SW 1271 (cell line): Measurements from ENCODE around the gene RCVRN.
"Not testable (repeated sequence)": the region's sequence is repeated elsewhere in the genome, so short reads cannot be mapped to it uniquely, and the experiment has no call there.

Experiments
- DNase-seq, 2 experiments: peaks; one replicate each; lab custom pipeline; 2025; lab: John Stamatoyannopoulos, UW

RCVRN gene

DNA sequence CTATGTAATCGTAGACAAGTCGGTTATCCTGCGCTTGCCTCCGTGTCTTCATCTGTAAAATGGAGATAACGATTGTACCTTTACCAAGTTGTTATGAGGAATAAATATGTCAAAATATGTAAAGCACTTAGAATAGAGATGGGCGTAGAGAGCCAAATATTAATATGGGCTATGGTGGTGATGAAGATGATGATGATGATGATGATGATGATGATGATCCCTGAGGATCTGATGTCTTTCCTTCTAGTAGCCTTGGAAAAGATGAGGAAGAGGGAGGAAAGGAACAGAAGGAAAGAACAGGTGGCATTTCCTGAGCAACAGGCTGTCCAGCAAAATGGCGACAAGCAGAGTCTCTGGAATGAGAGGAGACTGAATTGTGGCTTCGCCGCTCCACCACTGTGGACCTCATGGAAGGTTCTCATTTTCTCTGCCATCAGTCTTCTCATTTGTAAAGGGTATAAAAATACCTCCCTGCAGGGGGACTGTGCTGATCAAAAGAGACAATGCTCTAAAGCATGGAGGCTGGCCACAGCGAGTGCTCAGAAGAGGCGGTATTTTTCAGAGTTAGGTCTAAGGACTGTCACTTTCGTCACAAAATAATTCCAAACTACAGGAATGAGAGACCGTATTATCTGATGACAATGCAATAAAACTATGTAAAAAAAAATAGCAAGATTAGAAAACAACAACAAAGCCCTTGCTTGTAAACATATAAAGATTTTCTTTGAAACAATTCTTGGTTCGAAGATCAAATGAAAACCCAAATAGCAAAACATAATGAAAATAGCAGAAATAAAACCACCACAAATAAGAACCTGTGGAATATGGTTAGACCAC lies 17.2 kb upstream of the RCVRN start:
- DNase-seq = no peak

DNA sequence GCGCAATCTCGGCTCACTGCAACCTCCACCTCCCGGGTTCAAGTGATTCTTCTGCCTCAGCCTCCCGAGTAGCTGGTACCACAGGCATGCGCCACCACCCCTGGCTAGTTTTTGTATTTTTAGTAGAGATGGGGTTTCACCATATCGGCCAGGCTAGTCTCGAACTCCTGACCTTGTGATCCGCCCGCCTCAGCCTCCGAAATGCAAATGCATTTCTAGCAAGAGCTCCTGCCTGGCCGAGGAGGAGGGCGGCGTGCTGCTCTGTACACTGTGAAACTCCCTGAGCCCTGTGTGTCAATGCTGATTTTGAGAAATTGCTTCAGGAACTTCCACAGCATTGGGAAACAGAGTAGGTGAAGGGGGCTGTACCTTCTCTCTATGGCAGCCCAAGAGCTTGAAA lies 16.1 kb upstream of the RCVRN start:
- DNase-seq = not testable (repeated sequence)

DNA sequence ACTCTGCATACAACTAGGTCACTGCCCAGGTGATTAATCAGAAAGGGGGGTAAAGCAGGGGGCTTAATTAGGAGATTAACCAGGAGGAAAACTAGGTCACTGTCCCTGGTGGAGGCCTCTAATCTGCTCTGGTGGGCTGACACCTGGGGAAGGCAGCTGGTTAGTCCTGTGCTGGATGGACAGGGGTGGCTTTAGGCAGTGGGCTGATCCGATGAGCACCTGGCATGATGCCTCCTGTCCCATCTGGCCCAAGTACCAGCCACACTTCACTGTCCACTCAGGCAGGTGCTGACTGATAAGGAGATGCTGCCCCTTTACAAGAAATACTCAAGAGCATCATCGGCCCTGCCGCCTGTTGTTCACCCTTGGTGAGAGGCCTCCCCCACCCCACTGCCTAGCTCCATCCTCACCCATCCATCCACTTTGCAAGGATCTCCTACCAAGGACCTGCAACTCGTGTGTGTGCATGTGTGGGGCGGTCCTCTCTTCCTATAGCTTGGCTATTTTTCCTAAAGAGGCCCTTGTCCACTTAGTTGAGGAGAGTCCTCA lies 13.8 kb upstream of the RCVRN start:
- DNase-seq = no peak

DNA sequence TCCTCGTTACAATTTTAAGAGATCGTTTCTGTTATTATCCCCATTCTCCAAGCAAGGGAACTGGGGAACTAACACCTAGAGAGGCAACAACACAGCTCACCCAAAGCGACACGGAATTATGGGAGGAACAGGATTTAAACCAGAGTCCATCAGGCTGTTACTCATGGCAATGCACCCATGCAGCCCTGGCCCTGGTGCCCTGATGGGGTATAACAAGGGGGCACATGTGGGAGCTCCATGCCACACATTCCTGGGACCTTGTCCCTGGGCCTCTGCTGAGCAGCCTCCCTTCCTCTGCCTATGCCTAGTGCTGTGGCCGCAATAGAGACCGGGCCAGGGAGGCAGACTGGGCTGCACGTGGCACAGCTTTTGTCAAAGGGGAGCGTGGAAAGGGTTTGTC lies 13.3 kb upstream of the RCVRN start:
- DNase-seq = no peak

DNA sequence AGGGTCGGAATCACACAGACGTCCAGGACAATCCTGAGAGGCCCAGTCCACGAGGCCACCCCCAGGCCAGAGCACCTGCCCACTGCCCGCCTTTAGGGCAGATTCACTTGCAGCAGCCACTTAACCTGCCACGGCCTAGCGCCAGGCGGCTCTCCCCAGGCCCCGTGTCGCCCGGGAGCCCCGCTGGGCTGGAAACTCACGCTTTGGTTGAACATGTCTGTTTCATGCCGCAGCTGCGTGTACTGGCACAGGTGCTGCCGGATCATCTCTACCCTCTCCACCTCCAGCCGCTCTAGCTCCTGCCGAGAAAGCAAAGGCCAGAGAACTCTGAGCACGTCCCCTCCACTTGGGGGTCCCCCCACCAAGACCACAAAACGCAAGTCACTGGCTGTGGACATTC lies 12.7 kb upstream of the RCVRN start:
- no peak for DNase-seq

DNA sequence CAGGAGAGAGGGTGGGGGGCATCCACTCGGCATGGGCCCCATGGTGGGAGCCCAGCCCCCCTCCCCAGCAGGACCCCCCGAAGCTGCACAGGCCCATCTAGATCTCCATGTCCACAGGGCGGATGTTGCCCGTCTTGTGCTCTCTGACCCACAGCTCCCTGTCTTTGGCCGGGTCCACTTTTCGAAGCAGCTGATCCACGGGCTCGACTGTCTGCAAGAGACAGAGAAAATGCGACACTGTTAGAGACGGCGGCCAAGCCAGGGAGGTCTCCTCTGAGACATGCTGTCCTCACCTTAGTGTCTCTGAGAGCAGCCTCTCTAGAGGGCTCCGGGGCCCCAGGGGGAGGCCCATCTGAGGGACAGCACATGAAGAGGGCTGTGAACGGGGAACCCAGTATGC lies 12.1 kb upstream of the RCVRN start:
- no peak for DNase-seq

DNA sequence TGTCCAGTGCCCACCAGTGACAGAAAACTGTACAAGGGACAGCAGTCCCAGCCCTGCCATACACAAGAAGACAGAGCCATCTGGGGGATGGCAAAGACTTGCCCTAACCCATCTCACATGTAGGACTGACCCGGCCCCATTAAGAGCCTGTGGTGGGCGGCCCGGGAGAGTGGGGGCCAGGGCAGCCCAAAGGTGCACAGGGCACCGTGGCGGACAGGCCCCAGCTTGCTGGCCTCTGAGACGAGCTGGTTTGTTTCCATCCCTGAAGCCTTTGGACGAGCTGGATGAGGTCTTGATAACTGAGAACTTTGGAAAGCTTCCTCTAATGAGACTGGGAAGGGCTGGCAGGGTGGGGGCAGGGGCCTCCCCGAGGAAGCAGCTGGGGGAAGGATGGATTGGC lies 11.0 kb upstream of the RCVRN start:
- DNase-seq = no peak

DNA sequence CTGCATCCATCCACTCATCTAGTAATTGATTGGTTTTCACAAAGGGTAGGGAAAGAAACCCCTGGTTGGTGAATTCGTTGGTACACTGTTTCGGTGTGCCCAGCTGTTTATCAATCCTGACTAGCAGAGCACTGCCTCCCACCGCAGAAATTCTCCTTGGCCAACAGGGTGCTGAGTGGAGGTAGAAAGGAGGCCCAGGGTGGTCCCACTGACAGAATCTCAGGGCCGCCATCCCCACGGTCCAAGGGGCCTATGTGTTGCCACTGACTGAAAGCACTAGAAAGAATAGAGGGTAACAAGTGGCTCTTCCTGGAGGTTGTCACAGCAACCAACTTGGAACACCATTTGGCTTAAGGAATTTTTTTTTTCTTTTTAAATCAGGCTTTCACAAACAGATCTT lies 8.4 kb upstream of the RCVRN start:
- no peak for DNase-seq

DNA sequence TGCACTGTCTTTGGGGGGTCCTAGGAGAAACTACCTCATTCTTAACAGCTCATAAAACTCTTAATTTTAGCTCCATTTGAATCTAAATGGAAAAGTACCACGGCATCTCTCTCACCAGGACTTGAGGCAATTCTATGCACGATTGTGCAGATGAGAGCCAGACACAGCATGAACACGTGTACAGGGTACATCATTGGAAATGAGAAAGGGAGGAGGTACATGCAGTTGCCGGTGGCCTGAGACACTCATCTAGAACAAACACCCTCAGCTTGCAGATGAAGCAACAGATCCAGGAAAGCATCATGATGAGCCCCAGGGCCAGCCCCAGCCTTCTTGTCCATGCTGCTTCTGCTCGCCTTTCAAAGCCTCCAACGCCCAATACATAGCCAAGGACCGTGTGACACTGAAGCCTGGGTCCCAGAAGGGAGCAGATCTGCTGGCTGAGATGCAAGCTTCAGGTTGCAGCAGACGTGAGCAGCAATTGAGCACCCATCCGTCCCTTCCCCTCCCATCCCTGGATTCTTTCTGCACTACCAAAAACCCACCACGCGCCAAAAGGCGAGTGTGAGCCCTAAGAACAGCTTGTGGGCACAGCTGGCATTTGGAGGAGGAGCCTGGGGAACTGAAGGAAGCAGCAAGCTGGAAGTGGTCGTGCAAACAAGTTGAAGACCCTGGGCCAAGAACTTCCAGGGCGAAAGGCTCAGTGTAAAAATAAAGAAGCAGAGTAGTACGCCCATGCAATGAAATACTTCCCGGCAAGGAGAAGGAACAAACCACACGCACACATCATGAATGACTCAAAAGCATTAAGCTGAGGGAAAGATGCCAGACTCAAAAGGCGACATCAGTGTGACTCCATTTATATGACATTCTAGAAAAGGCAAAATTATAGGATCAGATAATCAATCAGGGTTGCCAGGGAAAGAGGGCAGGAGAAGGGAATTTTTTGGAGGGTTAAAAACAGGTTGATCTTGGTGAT lies 7.3 kb upstream of the RCVRN start:
- DNase-seq = no peak

DNA sequence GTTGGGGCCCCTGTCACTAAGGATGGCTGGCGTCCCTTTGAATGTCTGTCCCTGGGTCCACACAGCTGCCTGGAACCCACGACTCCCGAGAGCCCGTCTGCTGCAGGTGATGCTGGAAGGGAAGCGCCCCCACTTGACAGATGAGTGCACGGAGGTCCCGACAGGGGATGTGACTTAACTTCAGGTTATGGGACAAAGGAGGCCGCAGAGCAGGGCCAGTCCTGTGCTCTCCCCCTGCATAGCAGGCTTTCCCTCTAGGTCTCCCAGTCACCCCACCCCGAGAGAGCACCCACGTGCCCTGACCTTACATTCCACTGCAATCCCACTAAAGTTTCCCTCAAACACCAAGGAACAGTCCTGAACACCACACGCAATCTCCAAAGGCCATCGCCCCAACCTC lies 6.0 kb upstream of the RCVRN start:
- no peak for DNase-seq

DNA sequence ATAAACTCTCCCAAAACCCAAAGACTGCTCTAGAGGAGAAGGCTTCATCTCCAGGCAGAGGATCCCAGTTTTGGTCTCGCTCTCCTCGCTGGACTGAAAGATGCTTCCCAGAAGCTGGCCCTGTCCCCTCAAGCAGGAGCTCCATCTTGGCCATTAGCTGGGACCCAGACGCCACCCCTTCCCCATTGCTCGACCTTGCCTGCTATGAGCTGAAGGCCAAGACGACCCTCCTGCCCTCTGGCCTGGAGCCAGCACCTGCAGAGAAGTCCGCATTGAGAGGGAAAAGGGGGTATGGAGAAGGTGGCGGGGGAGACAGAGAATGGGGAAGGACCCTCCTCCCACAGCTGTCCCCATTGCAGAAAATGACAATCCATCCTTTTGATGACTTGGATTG lies 3.6 kb upstream of the RCVRN start:
- DNase-seq = no peak

DNA sequence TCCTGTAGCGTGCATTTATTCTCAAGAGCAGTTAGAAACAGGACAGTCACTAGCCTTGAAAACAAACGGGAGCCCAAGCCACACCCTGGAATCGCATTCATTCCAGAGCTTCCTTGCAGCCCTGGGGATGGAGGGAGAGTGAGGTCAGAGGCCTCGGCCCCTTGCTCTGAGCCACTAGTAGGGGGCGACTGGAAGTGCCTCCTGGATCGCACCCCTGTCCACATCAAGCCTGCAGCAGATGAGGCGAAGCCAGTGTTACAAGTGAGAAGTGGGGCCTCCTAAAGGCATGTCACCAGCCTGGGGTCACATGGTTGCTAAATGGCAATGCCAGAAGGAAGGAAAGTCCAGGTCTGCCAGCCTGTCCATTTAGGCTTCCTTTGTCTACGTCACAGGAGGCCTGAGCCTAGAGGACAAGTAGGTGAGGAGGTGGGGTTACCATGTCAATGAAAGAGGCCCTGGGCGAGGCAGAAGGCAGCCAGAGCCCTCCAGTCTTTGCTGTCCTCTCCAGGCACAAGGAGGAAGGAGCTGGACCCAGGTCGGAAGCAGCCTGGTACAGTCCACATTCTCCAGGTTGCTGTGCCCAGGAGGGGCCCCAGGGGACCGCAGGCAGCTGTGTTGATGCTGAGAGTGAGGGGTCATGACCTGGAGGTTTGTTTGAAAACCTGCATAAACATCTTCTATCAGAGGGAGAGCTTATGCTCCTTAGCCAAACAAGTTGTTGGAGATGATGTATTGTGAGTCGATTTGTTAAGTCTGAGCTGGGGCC lies 3.0 kb upstream of the RCVRN start:
- no peak for DNase-seq

DNA sequence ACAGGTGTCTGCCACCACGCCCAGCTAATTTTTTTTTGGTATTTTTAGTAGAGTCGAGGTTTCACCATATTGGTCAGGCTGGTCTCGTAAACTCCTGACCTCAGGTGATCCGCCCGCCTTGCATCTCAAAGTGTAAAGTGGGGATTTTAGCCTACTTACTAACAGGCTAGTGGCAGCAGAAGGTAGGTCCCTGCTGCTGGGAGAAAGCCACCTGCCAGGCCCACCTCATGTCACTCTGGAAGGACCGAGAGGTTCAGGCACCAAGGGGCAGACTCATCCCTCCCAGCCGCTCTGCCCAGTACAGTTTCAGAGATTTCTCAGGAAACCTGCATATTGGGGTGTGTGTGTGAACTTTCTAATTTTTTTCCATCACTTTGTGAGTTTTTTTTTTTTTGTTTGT lies 2.1 kb upstream of the RCVRN start:
- DNase-seq = no peak

DNA sequence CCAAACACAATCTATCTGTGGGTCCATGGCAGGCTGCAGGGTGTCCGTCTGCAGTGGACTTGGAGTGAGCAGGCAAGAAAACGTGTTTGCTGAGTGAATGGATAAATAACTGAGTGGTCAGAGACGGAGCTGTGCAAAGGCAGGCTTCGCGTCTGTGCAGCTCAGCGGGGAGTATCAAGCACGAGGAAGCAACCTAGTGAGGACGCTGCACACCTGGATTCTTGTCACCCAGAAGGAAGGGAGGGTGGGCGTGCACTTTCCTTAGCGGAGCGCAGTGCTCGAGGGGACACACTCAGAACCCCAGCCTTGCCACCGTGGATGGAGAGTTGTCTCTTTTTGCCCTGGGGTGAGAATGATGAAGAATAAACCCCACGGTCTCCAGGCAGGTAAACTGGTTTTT lies 1.5 kb upstream of the RCVRN start:
- DNase-seq = no peak

DNA sequence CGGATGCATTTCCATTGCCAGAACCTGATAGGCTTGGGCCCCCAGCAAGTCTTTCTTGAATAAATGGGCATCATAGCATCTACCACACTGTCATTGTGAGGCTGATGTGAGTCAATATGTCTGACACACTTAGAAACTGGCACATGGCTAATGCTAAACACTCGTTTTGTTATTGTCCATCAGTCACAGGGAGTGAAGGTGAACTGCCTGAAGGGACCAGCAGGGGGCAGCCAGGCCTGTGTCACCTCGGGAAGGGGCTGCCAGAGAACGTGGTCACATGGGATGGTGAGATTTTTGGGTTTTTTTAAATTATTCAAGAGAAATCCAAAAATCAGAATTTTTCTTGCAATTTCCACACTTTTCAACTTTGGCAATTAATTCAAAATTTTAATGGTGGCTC lies 831 bp upstream of the RCVRN start:
- DNase-seq = no peak

DNA sequence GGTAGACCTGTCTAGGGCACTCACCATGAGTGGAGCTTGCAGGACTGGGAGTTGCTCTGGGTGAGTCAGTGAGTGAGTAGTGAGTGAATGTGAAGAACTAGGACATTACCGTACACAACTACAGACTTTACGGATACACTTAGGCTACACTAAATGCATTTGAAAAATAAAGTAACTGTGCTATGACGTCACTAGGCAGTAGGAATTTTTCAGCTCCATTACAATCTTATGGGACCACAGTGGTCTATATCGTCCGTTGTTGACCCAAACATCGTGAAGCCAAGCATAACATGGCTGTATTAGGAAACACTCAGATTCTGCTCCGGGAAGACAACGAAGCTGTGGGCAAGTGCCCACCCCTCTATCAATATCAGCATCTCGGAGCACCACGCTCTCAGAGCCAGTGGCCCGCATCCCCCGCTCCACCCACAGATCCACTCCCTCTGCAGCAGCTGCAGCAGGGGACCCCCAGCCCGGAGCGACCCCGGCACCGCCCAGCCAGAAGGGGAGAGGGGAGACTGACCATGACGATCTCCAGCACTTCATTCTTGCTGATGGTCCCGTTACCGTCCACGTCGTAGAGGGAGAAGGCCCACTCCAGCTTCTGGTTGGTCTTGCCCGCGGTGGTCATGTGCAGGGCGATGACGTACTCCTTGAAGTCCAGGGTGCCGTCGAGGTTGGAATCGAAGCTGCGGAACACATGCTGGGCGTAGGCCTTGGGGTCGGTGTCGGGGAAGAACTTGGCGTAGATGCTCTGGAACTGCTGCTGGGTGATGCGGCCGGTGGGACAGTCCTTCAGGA lies 594 bp downstream of the RCVRN start:
- DNase-seq = no peak

DNA sequence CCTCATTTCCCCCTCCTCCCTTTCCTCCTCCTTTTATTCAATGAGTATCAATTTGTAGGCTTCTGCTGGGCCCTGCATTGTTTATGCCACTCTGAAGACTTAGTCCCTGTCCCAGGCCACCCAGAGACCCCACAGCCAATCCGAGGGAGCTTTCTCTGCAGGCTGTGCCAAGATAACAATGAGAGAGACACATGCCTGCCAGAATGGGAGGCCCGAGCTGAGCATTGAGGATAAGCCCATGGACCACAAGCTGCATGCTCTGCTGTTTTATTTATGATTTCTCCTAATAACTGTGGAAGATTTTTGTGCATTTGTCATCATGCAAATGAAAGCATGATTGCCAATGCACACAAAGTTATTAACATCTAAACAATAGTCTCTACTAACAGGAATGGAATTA lies 3.0 kb downstream of the RCVRN start:
- no peak for DNase-seq

DNA sequence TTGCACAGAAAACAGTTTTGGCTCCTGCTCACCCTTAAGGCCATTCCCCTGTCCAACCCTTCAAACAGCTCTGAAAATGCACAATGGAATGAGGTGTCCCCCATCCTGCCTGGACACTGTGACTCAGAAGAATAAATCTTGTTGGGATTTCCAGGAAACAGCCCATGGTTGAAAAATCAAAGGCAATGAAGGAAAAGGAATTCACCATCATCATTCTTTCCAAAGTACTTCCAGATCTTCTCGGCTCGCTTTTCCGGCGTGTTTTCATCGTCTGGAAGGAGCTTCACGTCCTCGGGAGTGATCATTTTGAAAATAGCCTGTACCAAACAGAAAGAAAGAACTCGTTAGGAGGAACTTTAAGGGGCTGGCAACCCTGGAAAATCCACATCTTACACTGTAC lies 4.3 kb downstream of the RCVRN start:
- DNase-seq = no peak

DNA sequence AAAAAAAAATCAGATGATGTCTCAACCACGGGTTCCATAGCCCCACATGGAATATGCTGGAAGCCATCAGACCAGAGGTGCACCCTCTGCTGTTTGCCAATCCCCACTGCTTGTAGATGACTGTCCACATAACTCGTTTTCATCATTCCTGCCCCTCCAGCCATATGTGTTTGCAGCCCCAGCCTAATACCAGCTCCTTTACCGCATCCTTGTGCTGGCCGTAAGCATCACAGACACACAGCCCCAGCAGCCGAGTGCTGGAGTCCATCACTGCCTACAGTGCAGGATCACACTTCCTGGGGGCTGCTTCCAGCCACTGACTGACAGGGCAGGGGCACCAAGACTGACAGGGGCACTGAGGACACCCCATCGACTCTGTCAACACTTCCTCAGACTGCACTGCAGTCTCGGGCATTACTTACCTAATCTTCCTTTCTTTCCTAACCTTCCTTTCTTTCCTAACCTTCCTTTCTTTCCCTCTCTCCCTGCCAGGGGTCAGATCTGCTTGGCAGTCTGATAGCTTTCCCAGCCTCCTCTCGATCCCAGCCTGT lies 5.0 kb downstream of the RCVRN start:
- no peak for DNase-seq

DNA sequence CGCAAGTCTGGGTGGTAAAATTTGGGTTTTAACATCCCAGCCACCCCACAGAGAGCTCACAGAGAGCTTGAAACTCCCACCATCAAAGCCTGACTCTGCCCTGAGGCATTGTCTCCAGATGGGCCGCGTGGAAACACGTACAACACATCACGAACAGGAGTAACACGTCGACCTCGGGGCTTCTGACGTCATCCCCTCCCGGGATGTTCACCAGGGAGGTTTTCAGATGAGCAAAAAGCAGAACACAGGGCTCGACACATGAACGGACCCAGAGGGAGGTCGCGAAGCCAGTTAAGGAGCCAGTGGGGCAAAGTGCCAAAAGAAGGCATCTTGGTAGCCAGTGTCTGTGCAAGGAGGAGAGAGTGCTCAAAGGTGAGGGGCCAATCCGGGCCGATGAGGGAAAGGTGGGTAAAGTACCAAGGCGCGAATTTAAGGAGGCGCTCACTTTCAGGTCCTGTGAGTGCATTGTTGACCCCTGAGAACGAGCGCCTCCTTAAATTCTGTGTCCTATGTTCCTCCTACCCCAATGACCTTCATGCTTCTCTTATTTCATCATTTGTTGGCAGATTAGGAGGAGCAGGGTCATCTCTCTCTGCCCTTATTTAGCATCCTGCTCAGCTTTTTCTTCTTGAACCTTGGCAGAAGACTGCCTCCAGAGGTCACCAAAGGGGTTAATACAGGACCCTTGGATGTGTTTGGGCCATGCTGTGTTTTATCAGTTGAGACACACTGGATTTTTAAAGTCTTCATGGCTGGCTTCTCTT lies 5.6 kb downstream of the RCVRN start:
- DNase-seq = no peak
